COLO668 (cell line): Measurements from ENCODE around the gene PPP1R13B.
"Not testable (repeated sequence)": the region's sequence is repeated elsewhere in the genome, so short reads cannot be mapped to it uniquely, and the experiment has no call there.

Experiments used
- DNase-seq: peaks from one replicate; lab custom pipeline; 2025; ENCODE audit not compliant: unreplicated experiment; lab: John Stamatoyannopoulos, UW

The PPP1R13B gene

GRCh38 chr14:103801459-103801858 lies 45.9 kb downstream of the PPP1R13B start:
- DNase-seq, result no peak

GRCh38 chr14:103793192-103793591 lies 54.2 kb downstream of the PPP1R13B start:
- DNase-seq, result not testable (repeated sequence)

- DNase-seq, result no peak
These were observed 59.3 kb downstream of the PPP1R13B start for GRCh38 chr14:103788086-103788485.

- no peak for DNase-seq
These were observed 65.0 kb downstream of the PPP1R13B start for GRCh38 chr14:103782376-103782775.

GRCh38 chr14:103776319-103776718 lies 71.1 kb downstream of the PPP1R13B start:
- DNase-seq, result not testable (repeated sequence)

- DNase-seq, result no peak
These were observed 71.9 kb downstream of the PPP1R13B start for GRCh38 chr14:103775506-103775905.

GRCh38 chr14:103773521-103773920 lies 73.9 kb downstream of the PPP1R13B start:
- DNase-seq, result no peak

GRCh38 chr14:103772078-103772712 lies 75.2 kb downstream of the PPP1R13B start:
- no peak for DNase-seq

- no peak for DNase-seq
These were observed 76.5 kb downstream of the PPP1R13B start for GRCh38 chr14:103770902-103771301.

GRCh38 chr14:103770500-103770899 lies 76.9 kb downstream of the PPP1R13B start:
- no peak for DNase-seq

- no peak for DNase-seq
These were observed 80.0 kb downstream of the PPP1R13B start for GRCh38 chr14:103767336-103767894.

- DNase-seq, result no peak
These were observed 81.8 kb downstream of the PPP1R13B start for GRCh38 chr14:103765526-103765925.

GRCh38 chr14:103763730-103764488 lies 83.5 kb downstream of the PPP1R13B start:
- DNase-seq, result no peak

GRCh38 chr14:103762541-103762940 lies 84.8 kb downstream of the PPP1R13B start:
- no peak for DNase-seq

GRCh38 chr14:103762036-103762435 lies 85.3 kb downstream of the PPP1R13B start:
- no peak for DNase-seq

GRCh38 chr14:103758059-103758776 lies 89.2 kb downstream of the PPP1R13B start:
- DNase-seq, result no peak

- no peak for DNase-seq
These were observed 92.3 kb downstream of the PPP1R13B start for GRCh38 chr14:103755060-103755459.

GRCh38 chr14:103753774-103754173 lies 93.6 kb downstream of the PPP1R13B start:
- no peak for DNase-seq

GRCh38 chr14:103749860-103750259 lies 97.5 kb downstream of the PPP1R13B start:
- no peak for DNase-seq

GRCh38 chr14:103749452-103749851 lies 97.9 kb downstream of the PPP1R13B start:
- no peak for DNase-seq

GRCh38 chr14:103748534-103748857 lies 98.9 kb downstream of the PPP1R13B start:
- DNase-seq, result no peak

GRCh38 chr14:103746701-103747100 lies 100.7 kb downstream of the PPP1R13B start:
- DNase-seq, result no peak
